H1 (cell line): ENCODE results near the gene SDSL. TPM values are rescaled to one million over a fixed set of nuclear protein-coding genes. Genes with fewer than 3 reads are reported as not detected.

ENCODE experiments used
- RBBP5 ChIP-seq: IDR thresholded peaks from 2 replicates; pipeline ENCODE4 v1.7.1; 2012; ENCODE audit warnings: low read depth, mild to moderate bottlenecking, inconsistent platforms, low read length, moderate library complexity, borderline replicate concordance
- RXRA ChIP-seq: IDR thresholded peaks from 2 replicates; pipeline ENCODE4 v1.6.1; 2011; ENCODE audit warnings: low read depth, mild to moderate bottlenecking, low read length, moderate library complexity; ENCODE audit not compliant: insufficient read depth
- polyA plus RNA-seq, 7 experiments: library from polyadenylated mRNA; depleted of rRNA in 3 of 7; stranded (reverse) in 5 of 7; unstranded in 2 of 7; fragments of >200 nt in 5 of 7; fragments of 200-250 nt in 2 of 7; gene quantifications; 1 replicate in 5 of 7; 2 replicates in 1 of 7; 4 replicates in 1 of 7; pipeline versions ENCODE4 v1.2.1 to v1.2.3, GENCODE V29; 2011 to 2013; ENCODE audit warnings: missing spikeins in 2 of 7, mixed read lengths in 2 of 7
- total RNA-seq: library from RNA; stranded (reverse); fragmentation: NEBNext Ultra II Directional; extraction: Animal tissue kit (Norgen Biotek cat#: 25700); gene quantifications from 2 replicates; pipeline ENCODE4 v1.2.1, GENCODE V29; 2021

SDSL gene
- total and polyA plus RNA-seq, 2 of the 8 experiments (the other 6 are each of a cell fraction or from before 2014, with no cell fraction given) = 0.69 to 1.3 TPM

DNA sequence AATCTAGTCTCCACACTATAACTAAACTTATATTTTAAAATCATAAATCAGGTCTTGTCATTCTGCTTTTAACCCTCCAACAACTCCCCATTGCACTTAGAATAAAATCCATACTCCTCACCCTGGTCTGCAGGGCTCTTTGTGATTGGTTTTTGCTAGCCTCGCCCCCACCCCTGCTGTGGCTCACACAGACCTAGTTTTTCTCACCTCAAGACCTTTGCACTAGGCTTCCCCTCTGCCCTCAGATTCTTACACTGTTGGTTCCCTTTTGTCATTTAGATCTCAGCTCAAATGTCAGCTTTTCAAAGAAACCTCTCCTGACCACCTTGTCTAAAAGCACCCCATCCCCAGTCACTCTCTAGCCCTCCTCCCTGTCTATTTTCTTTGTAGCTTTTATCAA, 60.2 kb downstream of the SDSL start (continued):
- TF ChIP-seq RBBP5 (no peak), RXRA (peak; percentile 64; the same call in 1 of the 2 replicates)
